GM23338 (cell line): Measurements from ENCODE around the gene ALPP.
"Not testable (repeated sequence)": the region's sequence is repeated elsewhere in the genome, so short reads cannot be mapped to it uniquely, and the experiment has no call there.

Source experiments
- EZH2phosphoT487 ChIP-seq: fragments of 200-600 bp; sonication (generic); IDR thresholded peaks from one replicate; pipeline ENCODE4 v1.8.1; 2018; ENCODE audit warnings: antibody characterized with exemption; ENCODE audit not compliant: unreplicated experiment
- JUNB ChIP-seq: IDR thresholded peaks from one replicate; pipeline ENCODE4 v1.6.1; 2016; ENCODE audit warnings: antibody characterized with exemption; ENCODE audit not compliant: unreplicated experiment
- POLR2AphosphoS5 ChIP-seq: IDR thresholded peaks from 2 replicates; pipeline ENCODE4 v1.6.1; 2016; ENCODE audit warnings: antibody characterized with exemption, low read depth
- STAT1 ChIP-seq: IDR thresholded peaks from one replicate; pipeline ENCODE4 v1.6.1; 2016; ENCODE audit warnings: antibody characterized with exemption; ENCODE audit not compliant: unreplicated experiment
- ZNF114 ChIP-seq: fragments of 250-450 bp; sonication (Bioruptor Pico); IDR thresholded peaks from 2 replicates; pipeline ENCODE4 v1.5.0; 2020; ENCODE audit warnings: mild to moderate bottlenecking, moderate library complexity
- TF ChIP-seq, protein P1 (sequence below), 2 experiments: fragments of 200-600 bp in 1 of 2; sonication (generic) in 1 of 2; conservative IDR thresholded peaks; 2 replicates each; pipeline versions ENCODE4 v1.5.1 to v1.6.1; 2016 to 2017; ENCODE audit warnings: antibody characterized with exemption in 2 of 2, low read depth in 2 of 2, mild to moderate bottlenecking in 2 of 2, moderate library complexity in 1 of 2
- TF ChIP-seq, protein P2 (sequence below): IDR thresholded peaks from one replicate; pipeline ENCODE4 v1.6.1; 2018; ENCODE audit warnings: antibody characterized with exemption; ENCODE audit not compliant: unreplicated experiment

DNA sequence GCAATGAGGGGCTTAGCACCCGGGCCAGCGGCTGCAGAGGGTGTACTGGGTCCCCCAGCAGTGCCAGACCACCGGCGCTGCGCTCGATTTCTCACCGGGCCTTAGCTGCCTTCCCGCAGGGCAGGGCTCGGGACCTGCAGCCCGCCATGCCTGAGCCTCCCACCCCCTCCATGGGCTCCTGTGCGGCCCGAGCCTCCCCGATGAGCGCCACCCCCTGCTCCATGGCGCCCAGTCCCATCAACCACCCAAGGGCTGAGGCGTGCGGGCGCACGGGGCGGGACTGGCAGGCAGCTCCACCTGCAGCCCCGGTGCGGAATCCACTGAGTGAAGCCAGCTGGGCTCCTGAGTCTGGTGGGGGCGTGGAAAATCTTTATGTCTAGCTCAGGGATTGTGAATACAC lies 12.1 kb upstream of the ALPP start:
- TF ChIP-seq, protein P1, sequence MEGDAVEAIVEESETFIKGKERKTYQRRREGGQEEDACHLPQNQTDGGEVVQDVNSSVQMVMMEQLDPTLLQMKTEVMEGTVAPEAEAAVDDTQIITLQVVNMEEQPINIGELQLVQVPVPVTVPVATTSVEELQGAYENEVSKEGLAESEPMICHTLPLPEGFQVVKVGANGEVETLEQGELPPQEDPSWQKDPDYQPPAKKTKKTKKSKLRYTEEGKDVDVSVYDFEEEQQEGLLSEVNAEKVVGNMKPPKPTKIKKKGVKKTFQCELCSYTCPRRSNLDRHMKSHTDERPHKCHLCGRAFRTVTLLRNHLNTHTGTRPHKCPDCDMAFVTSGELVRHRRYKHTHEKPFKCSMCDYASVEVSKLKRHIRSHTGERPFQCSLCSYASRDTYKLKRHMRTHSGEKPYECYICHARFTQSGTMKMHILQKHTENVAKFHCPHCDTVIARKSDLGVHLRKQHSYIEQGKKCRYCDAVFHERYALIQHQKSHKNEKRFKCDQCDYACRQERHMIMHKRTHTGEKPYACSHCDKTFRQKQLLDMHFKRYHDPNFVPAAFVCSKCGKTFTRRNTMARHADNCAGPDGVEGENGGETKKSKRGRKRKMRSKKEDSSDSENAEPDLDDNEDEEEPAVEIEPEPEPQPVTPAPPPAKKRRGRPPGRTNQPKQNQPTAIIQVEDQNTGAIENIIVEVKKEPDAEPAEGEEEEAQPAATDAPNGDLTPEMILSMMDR (conservative IDR thresholded peaks at IDR 0.05; ENCODE audit: low read depth in 2 of 2), result not testable (repeated sequence)
- TF ChIP-seq POLR2AphosphoS5; STAT1; JUNB; ZNF114 (CRISPR knock-in tag); EZH2phosphoT487: not testable (repeated sequence)
- TF ChIP-seq, protein P2, sequence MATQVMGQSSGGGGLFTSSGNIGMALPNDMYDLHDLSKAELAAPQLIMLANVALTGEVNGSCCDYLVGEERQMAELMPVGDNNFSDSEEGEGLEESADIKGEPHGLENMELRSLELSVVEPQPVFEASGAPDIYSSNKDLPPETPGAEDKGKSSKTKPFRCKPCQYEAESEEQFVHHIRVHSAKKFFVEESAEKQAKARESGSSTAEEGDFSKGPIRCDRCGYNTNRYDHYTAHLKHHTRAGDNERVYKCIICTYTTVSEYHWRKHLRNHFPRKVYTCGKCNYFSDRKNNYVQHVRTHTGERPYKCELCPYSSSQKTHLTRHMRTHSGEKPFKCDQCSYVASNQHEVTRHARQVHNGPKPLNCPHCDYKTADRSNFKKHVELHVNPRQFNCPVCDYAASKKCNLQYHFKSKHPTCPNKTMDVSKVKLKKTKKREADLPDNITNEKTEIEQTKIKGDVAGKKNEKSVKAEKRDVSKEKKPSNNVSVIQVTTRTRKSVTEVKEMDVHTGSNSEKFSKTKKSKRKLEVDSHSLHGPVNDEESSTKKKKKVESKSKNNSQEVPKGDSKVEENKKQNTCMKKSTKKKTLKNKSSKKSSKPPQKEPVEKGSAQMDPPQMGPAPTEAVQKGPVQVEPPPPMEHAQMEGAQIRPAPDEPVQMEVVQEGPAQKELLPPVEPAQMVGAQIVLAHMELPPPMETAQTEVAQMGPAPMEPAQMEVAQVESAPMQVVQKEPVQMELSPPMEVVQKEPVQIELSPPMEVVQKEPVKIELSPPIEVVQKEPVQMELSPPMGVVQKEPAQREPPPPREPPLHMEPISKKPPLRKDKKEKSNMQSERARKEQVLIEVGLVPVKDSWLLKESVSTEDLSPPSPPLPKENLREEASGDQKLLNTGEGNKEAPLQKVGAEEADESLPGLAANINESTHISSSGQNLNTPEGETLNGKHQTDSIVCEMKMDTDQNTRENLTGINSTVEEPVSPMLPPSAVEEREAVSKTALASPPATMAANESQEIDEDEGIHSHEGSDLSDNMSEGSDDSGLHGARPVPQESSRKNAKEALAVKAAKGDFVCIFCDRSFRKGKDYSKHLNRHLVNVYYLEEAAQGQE, result not testable (repeated sequence)
